H1 (cell line): Measurements from ENCODE around the gene GH1. TPM values are rescaled to one million over a fixed set of nuclear protein-coding genes. Genes with fewer than 3 reads are reported as not detected.

Experiments
- CTCF ChIA-PET: fragments of 300-600 bp; sonication (Branson Sonifier 250); formaldehyde crosslinking; loops from one replicate; lab custom pipeline; 2021; ENCODE audit not compliant: partially characterized antibody; lab: Charles Lee
- POLR2A ChIA-PET: fragments of 300-600 bp; sonication (Branson Sonifier 250); formaldehyde crosslinking; loops from one replicate; lab custom pipeline; 2021; ENCODE audit warnings: inconsistent platforms; ENCODE audit not compliant: partially characterized antibody; lab: Charles Lee
- DNase-seq, 2 experiments: peaks; one replicate each; pipeline versions ENCODE4 v3.0.0 to v3.0.0-alpha.2; 2010 to 2022; ENCODE audit warnings: low spot score in 2 of 2, low read depth in 1 of 2, mixed read lengths in 1 of 2
- FAIRE-seq: peaks from 2 replicates; lab custom pipeline; 2011; peaks lifted over from hg19 to GRCh38; lab: Jason Lieb, UNC
- H2AFZ ChIP-seq: 2 replicates; pipeline ENCODE4 v1.8.1; 2012; ENCODE audit warnings: low read length, inconsistent platforms
- H2AK5ac ChIP-seq: 2 replicates; pipeline ENCODE4 v1.6.1; 2013; ENCODE audit warnings: low read depth, low read length
- H2BK120ac ChIP-seq: replicated peaks from 2 replicates; pipeline ENCODE3; 2013; ENCODE audit warnings: low read depth, low read length, inconsistent platforms
- H2BK12ac ChIP-seq: 2 replicates; pipeline ENCODE4 v1.6.1; 2013; ENCODE audit warnings: low read depth, low read length
- H2BK15ac ChIP-seq: 2 replicates; pipeline ENCODE4 v1.6.1; 2013; ENCODE audit warnings: low read length
- H2BK20ac ChIP-seq: 2 replicates; pipeline ENCODE4 v1.6.1; 2013; ENCODE audit warnings: low read length
- H2BK5ac ChIP-seq: 2 replicates; pipeline ENCODE4 v1.6.1; 2013; ENCODE audit warnings: low read depth, low read length
- H3K14ac ChIP-seq: 2 replicates; pipeline ENCODE4 v1.6.1; 2013; ENCODE audit warnings: inconsistent platforms; ENCODE audit not compliant: insufficient read length
- H3K18ac ChIP-seq: 2 replicates; pipeline ENCODE4 v1.6.1; 2013; ENCODE audit warnings: low read length; ENCODE audit errors: extremely low read depth
- H3K23ac ChIP-seq: 2 replicates; pipeline ENCODE4 v1.6.1; 2013; ENCODE audit warnings: inconsistent platforms; ENCODE audit not compliant: insufficient read length
- H3K23me2 ChIP-seq: 2 replicates; pipeline ENCODE4 v1.6.1; 2013; ENCODE audit warnings: low read depth, low read length
- H3K27ac ChIP-seq: 2 replicates; pipeline ENCODE4 v1.6.1; 2011; ENCODE audit warnings: low read depth, low read length, inconsistent platforms
- H3K27me3 ChIP-seq, 4 experiments: replicated peaks in 1 of 4; 1 replicate in 1 of 4; 2 replicates in 3 of 4; pipeline versions ENCODE4 v1.6.1 to v1.8.1; 2011 to 2013; ENCODE audit warnings: low read length in 3 of 4, mild to moderate bottlenecking in 3 of 4, inconsistent platforms in 2 of 4, mixed read lengths in 2 of 4, moderate library complexity in 1 of 4; ENCODE audit not compliant: control insufficient read depth in 3 of 4, insufficient read depth in 3 of 4; ENCODE audit errors: extremely low read depth in 1 of 4
- H3K36me3 ChIP-seq, 4 experiments: 2 replicates each; pipeline versions ENCODE4 v1.6.1 to v1.8.1; 2011 to 2013; ENCODE audit warnings: mild to moderate bottlenecking in 4 of 4, low read length in 3 of 4, moderate library complexity in 2 of 4, control low read depth in 1 of 4, inconsistent platforms in 1 of 4; ENCODE audit not compliant: insufficient read depth in 4 of 4, control insufficient read depth in 2 of 4
- H3K4ac ChIP-seq: replicated peaks from 2 replicates; pipeline ENCODE3; 2013; ENCODE audit warnings: low read length, low read depth, mixed read lengths, inconsistent platforms; ENCODE audit not compliant: insufficient read length
- H3K4me1 ChIP-seq, 4 experiments: replicated peaks in 1 of 4; 1 replicate in 1 of 4; 2 replicates in 3 of 4; pipeline versions ENCODE4 v1.6.1 to v1.8.1; 2011 to 2013; ENCODE audit warnings: low read length in 3 of 4, inconsistent platforms in 2 of 4, mixed read lengths in 1 of 4; ENCODE audit not compliant: insufficient read depth in 4 of 4, control insufficient read depth in 3 of 4
- H3K4me2 ChIP-seq, 2 experiments: 2 replicates each; pipeline versions ENCODE4 v1.6.1 to v1.8.1; 2011 to 2013; ENCODE audit warnings: low read depth in 2 of 2, low read length in 2 of 2, control low read depth in 1 of 2, inconsistent platforms in 1 of 2, mild to moderate bottlenecking in 1 of 2; ENCODE audit not compliant: insufficient read depth in 1 of 2
- H3K4me3 ChIP-seq, 4 experiments: fragments of 200-600, 300-600 bp in 1 of 4; sonication (generic), shearing (Covaris generic), sonication (Bioruptor Twin) in 1 of 4; 2 replicates each; pipeline versions ENCODE4 v1.5.1 to v1.8.1; 2011 to 2016; ENCODE audit warnings: low read length in 4 of 4, low read depth in 3 of 4, control low read depth in 2 of 4, inconsistent platforms in 2 of 4, mild to moderate bottlenecking in 2 of 4, mixed read lengths in 1 of 4, moderate library complexity in 1 of 4; ENCODE audit not compliant: insufficient read depth in 2 of 4; ENCODE audit errors: extremely low read depth in 1 of 4
- H3K56ac ChIP-seq: replicated peaks from 2 replicates; pipeline ENCODE3; 2013; ENCODE audit warnings: low read depth, mild to moderate bottlenecking, mixed read lengths, low read length, inconsistent platforms; ENCODE audit not compliant: insufficient read length
- H3K79me1 ChIP-seq: 2 replicates; pipeline ENCODE4 v1.6.1; 2013; ENCODE audit warnings: low read depth, low read length, control low read depth
- H3K79me2 ChIP-seq, 2 experiments: 2 replicates each; pipeline versions ENCODE4 v1.6.1 to v1.8.1; 2012 to 2013; ENCODE audit warnings: low read length in 2 of 2, mild to moderate bottlenecking in 2 of 2, inconsistent platforms in 1 of 2; ENCODE audit not compliant: insufficient read depth in 2 of 2, control insufficient read depth in 1 of 2
- H3K9ac ChIP-seq, 4 experiments: replicated peaks in 1 of 4; 1 replicate in 1 of 4; 2 replicates in 3 of 4; pipeline versions ENCODE4 v1.6.1 to v1.8.1; 2011 to 2013; ENCODE audit warnings: low read depth in 3 of 4, low read length in 3 of 4, control low read depth in 2 of 4, mild to moderate bottlenecking in 2 of 4, moderate library complexity in 2 of 4, inconsistent platforms in 1 of 4; ENCODE audit errors: extremely low read depth in 1 of 4
- H3K9me3 ChIP-seq, 2 experiments: 2 replicates each; pipeline versions ENCODE4 v1.6.1 to v1.8.1; 2012 to 2013; ENCODE audit warnings: mild to moderate bottlenecking in 2 of 2, moderate library complexity in 2 of 2, control low read depth in 1 of 2, inconsistent platforms in 1 of 2, low read depth in 1 of 2, low read length in 1 of 2, mixed read lengths in 1 of 2; ENCODE audit not compliant: insufficient read depth in 2 of 2
- H4K20me1 ChIP-seq, 2 experiments: replicated peaks in 1 of 2; 2 replicates each; pipeline versions ENCODE3 to v1.8.1; 2011 to 2013; ENCODE audit warnings: inconsistent platforms in 2 of 2, low read length in 2 of 2, mild to moderate bottlenecking in 1 of 2; ENCODE audit not compliant: insufficient read depth in 2 of 2, control insufficient read depth in 1 of 2
- H4K5ac ChIP-seq: 2 replicates; pipeline ENCODE4 v1.6.1; 2013; ENCODE audit warnings: low read length, low read depth, mixed read lengths, inconsistent platforms; ENCODE audit not compliant: insufficient read length
- H4K8ac ChIP-seq: 2 replicates; pipeline ENCODE4 v1.8.0; 2013; ENCODE audit warnings: mild to moderate bottlenecking, moderate library complexity, low read length, inconsistent platforms; ENCODE audit not compliant: insufficient read depth; ENCODE audit errors: extremely low read depth
- H4K91ac ChIP-seq: replicated peaks from 2 replicates; pipeline ENCODE3; 2013; ENCODE audit warnings: low read length, mixed read lengths, inconsistent platforms; ENCODE audit not compliant: insufficient read length
- FOSL1 ChIP-seq: IDR thresholded peaks from 2 replicates; pipeline ENCODE4 v1.6.1; 2011; ENCODE audit warnings: mild to moderate bottlenecking, low read depth, low read length, moderate library complexity; ENCODE audit not compliant: insufficient read depth
- WGBS, 2 experiments: shearing (Covaris generic) in 1 of 2; methylation state at CpG; one replicate each; pipeline versions ENCODE4 v1.1.6 to v1.1.7; 2013 to 2015; ENCODE audit warnings: low lambda C conversion rate in 2 of 2, mixed read lengths in 2 of 2, inconsistent platforms in 1 of 2, low coverage in 1 of 2, missing lambda C conversion rate in 1 of 2; ENCODE audit not compliant: insufficient replicate concordance in 2 of 2, insufficient coverage in 1 of 2, insufficient read length in 1 of 2; ENCODE audit errors: extremely low coverage in 1 of 2, missing lambda C conversion rate in 1 of 2; 5-methylcytosine and 5-hydroxymethylcytosine counted together
- polyA plus RNA-seq, 7 experiments: library from polyadenylated mRNA; depleted of rRNA in 3 of 7; stranded (reverse) in 5 of 7; unstranded in 2 of 7; fragments of >200 nt in 5 of 7; fragments of 200-250 nt in 2 of 7; gene quantifications; 1 replicate in 5 of 7; 2 replicates in 1 of 7; 4 replicates in 1 of 7; pipeline versions ENCODE4 v1.2.1 to v1.2.3, GENCODE V29; 2011 to 2013; ENCODE audit warnings: missing spikeins in 2 of 7, mixed read lengths in 2 of 7
- total RNA-seq: library from RNA; stranded (reverse); fragmentation: NEBNext Ultra II Directional; extraction: Animal tissue kit (Norgen Biotek cat#: 25700); gene quantifications from 2 replicates; pipeline ENCODE4 v1.2.1, GENCODE V29; 2021

GH1 gene
- total and polyA plus RNA-seq, 2 of the 8 experiments (the other 6 are each of a cell fraction or from before 2014, with no cell fraction given): 0.41 TPM; not detected in 1

DNA sequence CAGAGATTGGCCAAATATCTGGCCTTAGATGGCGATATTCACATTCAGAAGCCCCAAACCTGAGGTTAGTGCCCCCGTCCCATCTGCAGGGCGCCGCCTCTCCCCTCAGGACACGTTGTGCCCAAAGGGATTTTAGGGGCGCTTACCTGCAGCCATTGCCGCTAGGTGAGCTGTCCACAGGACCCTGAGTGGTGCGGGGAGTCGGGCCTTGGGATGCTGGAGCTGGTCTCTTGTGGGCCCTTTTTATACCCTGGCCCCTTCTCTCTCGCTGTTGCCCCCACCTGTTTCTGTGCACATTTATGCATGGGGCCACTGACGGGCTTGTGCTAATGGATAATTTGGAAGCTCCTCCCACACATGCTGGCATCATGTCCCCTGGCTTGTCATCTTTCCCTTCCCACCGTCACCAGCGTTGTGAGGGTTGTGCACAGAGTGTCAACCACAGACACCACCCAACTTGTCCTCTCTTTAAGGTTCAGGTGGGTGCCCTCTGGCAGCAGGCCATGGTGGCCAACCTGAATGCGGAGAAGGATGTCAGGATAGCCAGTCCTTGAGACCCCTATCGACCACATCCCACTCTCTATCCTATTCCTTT, 7.5 kb downstream of the GH1 start, which contains the start of gene CSHL1:
TSS of gene CSHL1 (minus strand) at position 218 of the 595 bp plus-strand sequence. CDS start at position 156, 62 bp downstream.
- H3K14ac ChIP-seq: no peak within 1 kb of the TSS
- FAIRE-seq (no peak), DNase-seq (no peak)
- no peak within 1 kb of the TSS for H2AK5ac ChIP-seq
- H3K27me3 ChIP-seq: no peaks in the 10 kb centered on the region
- H3K23me2 ChIP-seq: no peaks in the 10 kb centered on the region
- H3K18ac ChIP-seq: no peak within 1 kb of the TSS
- no peak within 1 kb of the TSS for H3K56ac ChIP-seq
- no peak within 1 kb of the TSS for H3K4me3 ChIP-seq
- 74% methylated on average over 15 of the region's 15 CpGs; no CpG with 5 or more reads in 1 of the 2 experiments for WGBS, 2 experiments
- no peak within 1 kb of the TSS for H4K91ac ChIP-seq
- POLR2A ChIA-PET: interaction anchor here (1.0 to 1.4 kb wide), 3 partner anchors 13 to 234 kb away, joined by 3 to 4 read pairs (median 3); no protein-coding TSS in a partner anchor
- H2BK15ac ChIP-seq: no peak within 1 kb of the TSS
- 0 out of 4 replicates have a peak within 1 kb of the TSS, but pooled peaks of 1 of the 2 experiments have one; percentile 11 for H3K4me2 ChIP-seq
- H3K79me2 ChIP-seq: no peaks in the 10 kb centered on the region
- no peak for TF ChIP-seq FOSL1
- no peaks in the 10 kb centered on the region for H3K79me1 ChIP-seq
- H3K4me1 ChIP-seq: peaks cover 0 to 4% (median under 1%) of the 10 kb centered on the region in 4 experiments; a peak in 2 of 7 replicates
- H4K20me1 ChIP-seq: no peaks in the 10 kb centered on the region
- H2BK5ac ChIP-seq: no peak within 1 kb of the TSS
- no peak within 1 kb of the TSS for H3K9ac ChIP-seq
- H2AFZ ChIP-seq: no peak within 1 kb of the TSS; the same call in 1 of the 2 replicates
- no peak within 1 kb of the TSS for H3K23ac ChIP-seq
- H2BK120ac ChIP-seq: no peak within 1 kb of the TSS
- CTCF ChIA-PET: interaction anchor here (0.5 to 11.2 kb wide), 44 partner anchors 8 to 451 kb away, joined by 3 to 270 read pairs (median 5); partner anchors contain the start of genes CD79B, CSH1, GH1 and GH2
- no peak within 1 kb of the TSS for H4K5ac ChIP-seq
- H3K4ac ChIP-seq: no peak within 1 kb of the TSS
- no peaks in the 10 kb centered on the region for H3K9me3 ChIP-seq
- H4K8ac ChIP-seq: no peak within 1 kb of the TSS
- no peak within 1 kb of the TSS for H2BK20ac ChIP-seq
- no peak within 1 kb of the TSS for H3K27ac ChIP-seq
- peak within 1 kb of the TSS; percentile 77; the same call in 1 of the 2 replicates for H2BK12ac ChIP-seq
- no peaks in the 10 kb centered on the region for H3K36me3 ChIP-seq
